Stimulated activated CD4-positive, alpha-beta T cell treated with anti-CD3 and anti-CD28 coated beads, Interleukin-1b, Interleukin-23, amount 100 ng/mL, for 4 hours (primary cell): ENCODE data around the gene MTFP1.
A peak's percentile ranks its signal among the peaks of the same experiment; 100 is the strongest.
"Not testable (repeated sequence)": the region's sequence is repeated elsewhere in the genome, so short reads cannot be mapped to it uniquely, and the experiment has no call there.

Source experiments
- DNase-seq, 2 donors: peaks; one replicate each; pipeline ENCODE4 v3.0.0-alpha.2; 2020; ENCODE audit warnings: low read depth in 2 of 2

The MTFP1 gene

DNA sequence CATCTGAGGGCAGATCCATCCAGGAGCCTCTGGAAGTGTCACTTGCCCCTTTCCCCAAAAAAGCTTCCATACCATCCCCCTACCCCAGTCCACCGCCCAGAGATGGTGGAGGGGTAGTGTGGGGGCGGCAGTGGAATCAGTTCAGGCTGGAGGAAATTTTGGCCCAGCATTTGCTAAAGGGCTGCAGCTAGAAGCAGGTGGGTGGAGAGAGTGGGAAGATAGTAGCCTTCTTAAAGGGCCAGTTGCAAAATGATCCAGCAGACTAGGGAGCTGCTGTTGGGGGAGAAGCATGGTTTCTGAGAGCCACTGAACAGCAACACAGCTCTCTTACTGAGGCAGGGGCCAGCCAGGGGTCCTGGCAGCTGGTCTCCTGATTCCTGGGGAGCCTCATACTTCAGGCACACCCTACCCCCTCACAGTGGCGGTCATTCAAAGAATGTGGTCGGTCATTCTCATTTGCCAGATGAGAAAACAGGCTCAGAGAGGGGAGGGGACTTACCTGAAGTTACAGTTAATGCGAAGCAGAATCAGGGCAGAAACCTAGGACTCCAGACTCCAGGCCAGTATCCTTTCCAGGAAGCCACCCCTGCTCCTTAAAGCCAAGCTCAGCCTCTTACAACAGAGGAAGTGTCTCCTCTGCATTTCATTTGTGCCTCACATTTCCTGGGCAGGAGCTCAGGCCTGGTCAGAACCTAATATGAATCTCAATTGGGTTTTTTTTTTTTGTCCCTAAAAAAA lies 23.4 kb upstream of the MTFP1 start:
- no peak for DNase-seq

DNA sequence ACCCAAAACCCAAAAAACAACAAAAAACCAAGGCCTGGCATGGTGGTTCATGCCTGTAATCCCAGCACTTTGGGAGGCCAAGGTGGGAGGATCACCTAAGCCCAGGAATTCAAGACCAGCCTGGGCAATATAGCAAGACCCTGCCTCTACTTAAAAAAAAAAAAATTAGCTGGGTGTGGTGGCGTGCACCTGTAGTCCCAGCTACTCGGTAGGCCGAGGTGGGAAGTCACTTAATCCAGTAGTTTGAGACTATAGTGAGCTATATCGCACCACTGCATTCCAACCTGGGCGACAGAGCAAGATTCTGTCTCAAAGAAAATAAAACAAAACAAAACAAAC lies 22.8 kb upstream of the MTFP1 start:
- DNase-seq: not testable (repeated sequence)

- DNase-seq: no peak
Measured at GRCh38 chr22:30404307-30404706, 21.3 kb upstream of the MTFP1 start.

DNA sequence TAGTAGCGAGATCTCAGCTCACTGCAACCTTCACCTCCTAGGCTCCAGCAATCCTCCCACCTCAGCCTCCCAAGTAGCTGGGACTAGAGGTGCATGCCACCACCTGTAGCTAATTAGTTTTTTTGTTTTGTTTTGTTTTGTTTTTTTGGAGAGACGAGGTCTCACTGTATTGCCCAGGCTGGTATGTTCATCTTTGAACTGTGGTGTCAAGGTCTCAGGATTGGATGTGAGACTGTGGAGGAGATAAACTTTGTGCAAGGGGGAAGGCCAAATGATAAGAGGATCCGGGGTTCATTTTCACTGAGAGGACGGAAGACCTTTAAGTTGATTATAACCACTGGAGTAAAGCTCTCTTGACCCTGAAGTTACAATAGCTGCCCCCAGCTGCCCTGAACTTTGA lies 19.8 kb upstream of the MTFP1 start:
- no peak for DNase-seq

- DNase-seq: no peak
Measured at GRCh38 chr22:30406400-30406799, 19.2 kb upstream of the MTFP1 start.

- no peak for DNase-seq
Measured at GRCh38 chr22:30408388-30409102, 17.0 kb upstream of the MTFP1 start.

- no peak for DNase-seq
Measured at GRCh38 chr22:30411780-30412179, 13.8 kb upstream of the MTFP1 start.

DNA sequence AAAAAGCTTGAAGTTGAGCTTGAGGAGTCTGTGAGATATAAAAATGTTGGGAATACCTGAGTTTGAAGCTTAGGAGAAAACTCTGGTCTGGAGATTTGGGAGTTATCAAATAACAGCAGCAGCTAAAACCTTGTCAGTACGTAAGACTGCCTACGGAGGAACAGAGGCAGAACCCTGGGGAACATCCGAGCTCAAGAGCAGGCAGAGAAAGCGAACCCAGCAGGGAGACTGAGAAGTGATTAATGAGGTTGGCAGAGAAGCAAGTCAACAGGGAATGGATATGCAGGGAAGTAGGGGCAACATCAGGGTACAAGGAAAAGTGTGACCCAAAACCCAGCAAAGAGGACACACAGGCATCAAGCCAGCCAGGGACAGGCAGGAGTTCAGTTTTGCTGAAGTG lies 12.6 kb upstream of the MTFP1 start:
- no peak for DNase-seq

- DNase-seq: no peak
Measured at GRCh38 chr22:30413745-30414524, 11.6 kb upstream of the MTFP1 start.

- DNase-seq: no peak
Measured at GRCh38 chr22:30414525-30415047, 11.0 kb upstream of the MTFP1 start.

DNA sequence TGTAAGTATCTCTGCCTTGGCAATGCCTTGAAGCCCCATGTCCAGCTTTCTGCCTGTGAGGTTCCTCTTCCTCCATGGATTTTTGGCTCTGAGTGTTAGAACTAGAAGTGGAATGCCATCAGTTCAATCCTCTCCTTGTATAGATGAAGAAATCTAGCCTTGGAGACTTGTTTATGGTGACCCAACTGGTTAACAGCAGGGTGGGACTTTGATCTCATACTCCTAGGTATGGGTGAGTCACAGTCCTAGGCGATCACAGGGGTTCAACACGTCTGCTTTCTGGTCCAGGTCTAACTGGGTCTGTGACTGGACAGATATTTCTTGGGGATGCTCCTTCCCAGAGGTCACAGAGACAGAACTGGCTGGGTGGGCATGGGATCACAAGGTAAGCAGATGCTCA lies 9.2 kb upstream of the MTFP1 start:
- DNase-seq: no peak

DNA sequence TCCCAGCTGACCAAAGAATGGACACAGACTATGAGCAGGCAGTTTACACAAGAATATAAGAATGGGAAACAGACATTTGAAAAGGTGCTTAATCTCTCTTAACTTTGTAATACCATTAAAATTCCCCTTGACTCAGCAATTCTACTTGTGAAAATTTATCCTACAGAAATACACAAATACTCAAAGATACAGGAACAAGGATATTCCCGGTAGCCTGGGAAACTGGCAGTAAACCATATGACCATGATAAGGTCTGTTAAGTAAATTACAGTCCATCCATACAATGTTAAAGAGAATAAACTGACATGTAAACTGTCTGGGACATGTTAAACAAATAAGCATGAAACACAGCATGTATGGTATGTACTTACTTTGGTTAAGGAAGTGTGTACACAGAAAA lies 8.7 kb upstream of the MTFP1 start:
- no peak for DNase-seq

DNA sequence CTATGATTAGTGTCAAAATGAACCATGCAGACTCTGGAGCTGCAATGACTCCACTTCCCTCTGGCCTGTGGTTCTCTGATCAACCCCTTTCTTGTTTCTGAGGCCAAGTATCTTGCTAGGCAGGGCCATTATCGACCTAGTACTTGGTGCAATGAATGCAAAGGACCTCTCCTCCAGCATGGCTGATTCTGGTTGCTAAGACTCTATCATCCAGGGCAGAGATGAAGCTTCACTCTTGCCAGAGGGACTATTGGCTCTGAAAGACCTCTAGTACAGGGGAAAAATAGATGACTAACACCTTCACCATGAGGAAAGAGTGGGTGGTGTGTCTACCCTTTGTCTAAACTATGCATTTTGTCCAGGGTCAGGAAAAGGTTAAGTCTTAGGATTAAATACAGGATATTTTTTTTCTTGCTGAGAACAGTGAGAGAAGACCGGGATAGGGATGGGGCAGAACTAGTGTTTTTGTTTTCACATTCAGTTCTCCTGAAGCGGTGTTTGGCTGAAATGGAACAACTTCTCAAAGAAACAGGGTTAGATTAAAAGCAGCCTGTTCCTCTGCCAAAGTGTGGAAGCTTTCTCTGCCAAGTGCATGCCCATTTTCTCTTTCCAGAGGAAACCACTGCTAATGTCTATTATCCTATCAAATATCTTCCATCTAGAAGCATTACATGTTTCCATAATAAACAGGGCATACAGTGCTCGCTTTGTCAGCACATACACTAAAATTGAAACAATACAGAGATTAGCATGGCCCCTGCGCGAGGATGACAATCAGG lies 5.0 kb upstream of the MTFP1 start:
- no peak for DNase-seq

DNA sequence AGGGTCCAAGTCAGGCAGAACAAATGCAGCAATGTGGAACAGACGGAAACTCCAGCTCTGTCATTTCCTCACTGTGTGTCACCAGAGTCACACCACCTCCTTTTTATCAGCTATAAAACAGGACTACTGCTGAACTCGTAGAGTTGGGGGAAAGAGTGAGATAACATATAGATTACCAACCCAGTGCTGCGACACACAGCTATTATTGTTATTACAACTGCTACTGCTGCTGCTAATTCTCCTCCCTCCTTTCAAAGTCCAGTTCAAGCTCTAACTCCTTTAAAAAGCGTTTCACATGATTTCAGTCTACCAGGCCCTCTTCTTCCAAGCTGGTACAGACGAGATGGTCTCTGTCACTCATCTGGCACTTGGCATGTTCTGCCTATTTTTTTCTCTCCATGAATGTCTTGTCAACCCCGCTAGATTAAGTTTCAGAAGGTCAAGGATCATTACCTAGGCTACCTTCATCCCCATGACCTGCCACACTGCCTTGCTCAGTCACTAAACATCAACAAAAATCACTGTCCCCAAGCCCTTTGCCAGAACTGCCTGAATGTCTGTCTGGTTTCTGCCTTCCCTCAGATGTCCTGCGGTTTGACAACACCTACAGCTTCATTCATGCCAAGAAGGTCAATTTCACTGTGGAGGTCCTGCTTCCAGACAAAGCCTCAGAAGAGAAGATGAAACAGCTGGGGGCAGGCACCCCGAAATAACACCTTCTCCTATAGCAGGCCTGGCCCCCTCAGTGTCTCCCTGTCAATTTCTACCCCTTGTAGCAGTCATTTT lies 3.7 kb upstream of the MTFP1 start:
- no peak for DNase-seq

GRCh38 chr22:30422481-30423300 lies 2.9 kb upstream of the MTFP1 start:
- no peak for DNase-seq

DNA sequence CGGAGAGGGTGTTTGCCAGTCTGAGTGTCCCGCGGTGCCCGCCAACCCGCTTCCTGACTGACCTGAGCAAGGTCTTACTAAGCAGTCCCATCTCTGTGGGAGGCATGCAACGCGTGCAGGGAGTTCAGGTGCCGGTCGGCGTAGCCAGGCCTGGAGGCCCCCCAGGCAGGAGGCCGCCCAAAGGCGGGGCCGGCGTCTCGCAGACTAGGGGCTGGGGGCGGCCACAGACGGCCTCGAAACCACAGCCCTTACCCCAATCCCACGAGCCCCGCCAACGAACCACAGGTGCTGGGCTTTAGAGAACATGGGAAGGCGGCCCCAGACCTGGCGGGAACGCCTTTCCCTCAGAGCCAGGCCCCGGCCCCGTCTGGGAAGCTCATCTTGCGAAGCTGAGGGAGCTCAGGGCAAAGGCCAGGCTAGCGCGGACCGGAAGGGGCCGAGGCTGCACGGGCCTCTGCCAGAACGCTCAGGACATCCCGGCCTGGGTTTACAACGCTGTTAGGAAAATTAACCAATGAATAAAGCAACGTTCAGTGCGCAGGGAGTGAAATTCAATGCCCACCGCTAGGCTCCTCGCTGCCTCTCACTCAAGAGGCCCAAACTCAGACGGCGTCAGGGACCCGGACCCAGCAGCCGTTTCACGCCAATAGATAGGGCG lies 2.1 kb upstream of the MTFP1 start:
- peak; percentile 12 to 50 for DNase-seq

DNA sequence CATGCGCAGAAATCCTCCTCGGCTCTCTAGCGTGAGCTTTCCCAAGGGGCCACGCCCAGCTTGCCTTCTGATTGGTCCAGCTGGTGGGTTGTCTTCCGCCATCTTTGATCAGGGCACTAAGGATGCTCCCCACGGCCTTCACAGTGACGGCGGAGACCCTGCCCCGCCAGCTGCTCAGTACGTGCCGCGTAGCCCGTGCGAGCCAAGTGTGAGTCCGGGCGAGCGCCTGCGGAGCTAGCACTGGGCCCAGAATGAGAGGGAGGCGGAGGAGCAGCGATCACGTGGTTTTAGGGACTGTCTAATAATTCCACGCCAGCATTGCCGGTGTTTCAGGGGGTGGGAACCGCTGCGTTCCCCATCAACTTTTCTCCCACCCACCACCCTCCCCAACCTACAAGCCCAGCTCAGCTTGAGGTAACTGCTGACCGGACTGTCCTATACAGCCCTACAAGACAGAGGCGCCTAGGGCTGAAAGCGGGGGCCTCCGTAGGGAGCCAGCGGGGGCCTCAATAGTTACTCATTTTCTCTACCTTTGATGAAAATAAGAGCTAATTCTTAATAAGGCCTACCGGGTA lies 1.5 kb upstream of the MTFP1 start:
- peak; percentile 91 to 95 for DNase-seq

- no peak for DNase-seq
Measured at GRCh38 chr22:30424534-30425326, 838 bp upstream of the MTFP1 start.

GRCh38 chr22:30425327-30425615 lies 297 bp upstream of the MTFP1 start:
- DNase-seq: no peak
